HG03097 (cell line): ENCODE results near the gene ZSCAN9.

ENCODE experiments used
- ATAC-seq: cut with Tn5 transposase; IDR thresholded peaks from one replicate; pipeline ENCODE4 v1.9.1; 2021; ENCODE audit not compliant: unreplicated experiment, low FRiP score

The ZSCAN9 gene

GRCh38 chr6:28266563-28266961 is 41.5 kb downstream of the ZSCAN9 start:
- no peak for ATAC-seq

- ATAC-seq, result peak; percentile 77
These were observed 42.1 kb downstream of the ZSCAN9 start, which contains the start of gene ZSCAN26 for GRCh38 chr6:28266962-28267694. TSS of gene ZSCAN26 (plus strand) at chr6:28267143. CDS start at chr6:28271920, 4,777 bp downstream.

GRCh38 chr6:28267695-28268059 is 42.6 kb downstream of the ZSCAN9 start:
- no peak for ATAC-seq

DNA sequence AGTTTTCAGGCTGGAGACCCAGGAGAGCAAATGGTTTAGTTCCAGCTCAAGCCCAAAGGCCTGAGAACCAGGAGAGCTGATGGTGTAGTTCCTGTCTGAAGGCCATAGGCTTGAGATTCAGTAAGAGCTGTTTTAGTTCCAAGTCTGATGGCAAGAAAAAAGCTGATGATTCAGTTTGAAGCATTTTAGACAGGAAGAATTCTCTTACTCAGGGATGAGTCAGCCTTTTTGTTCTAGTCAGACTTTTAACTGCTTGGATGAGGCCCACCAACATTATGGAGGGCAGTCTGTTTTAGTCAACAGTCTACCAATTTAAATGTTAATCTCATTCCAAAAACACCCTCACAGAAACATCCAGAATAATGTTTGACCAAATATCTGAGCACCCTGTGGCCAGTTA is 44.4 kb downstream of the ZSCAN9 start:
- no peak for ATAC-seq

- ATAC-seq, result no peak
These were observed 49.8 kb downstream of the ZSCAN9 start for GRCh38 chr6:28274888-28275287.

GRCh38 chr6:28277746-28278145 is 52.7 kb downstream of the ZSCAN9 start:
- ATAC-seq, result no peak

- no peak for ATAC-seq
These were observed 55.7 kb downstream of the ZSCAN9 start for GRCh38 chr6:28280595-28281287.

DNA sequence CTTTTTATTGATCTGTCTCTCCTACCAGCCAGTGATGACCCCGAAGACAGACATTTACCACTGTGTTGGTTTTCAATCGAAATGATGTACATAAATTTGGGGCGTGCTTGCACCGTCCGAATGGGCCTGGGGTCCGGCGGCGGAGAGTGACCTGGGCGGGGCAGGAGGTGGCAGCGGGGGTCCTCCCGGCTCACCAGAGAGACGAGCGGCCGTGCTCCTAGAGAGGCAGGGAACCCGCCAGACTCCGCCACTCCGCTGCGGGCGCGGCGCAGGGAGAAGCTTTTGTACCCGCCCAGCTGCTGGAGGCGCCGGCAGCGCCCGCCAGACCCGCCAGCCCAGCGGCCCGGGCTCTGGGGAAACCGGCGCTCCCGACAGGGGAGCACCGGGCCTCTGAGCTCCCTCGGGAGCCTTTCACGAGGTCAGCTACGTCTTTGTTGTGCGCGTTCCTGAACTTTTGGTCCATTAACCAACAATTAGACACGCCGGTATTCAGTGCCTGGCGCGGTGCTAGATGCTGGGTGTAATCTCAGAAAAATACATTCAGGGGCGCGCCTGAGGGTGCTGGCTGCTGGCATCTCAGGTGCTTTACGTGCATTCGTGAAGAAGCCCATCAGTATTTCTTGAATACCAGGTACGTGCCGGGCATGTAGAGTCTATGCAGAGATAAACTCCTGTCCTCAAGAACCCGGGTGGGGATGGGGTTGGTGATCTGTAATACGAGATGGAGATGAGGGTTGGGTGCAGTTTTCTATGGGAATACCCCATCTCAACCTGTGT is 56.4 kb downstream of the ZSCAN9 start, which contains the start of gene PGBD1:
TSS of gene PGBD1 (plus strand) at position 285 of the 777 bp plus-strand sequence. CDS start 2,242 bp downstream, outside the sequence.
- ATAC-seq, result peak; percentile 52

GRCh38 chr6:28282926-28283325 is 57.9 kb downstream of the ZSCAN9 start:
- ATAC-seq, result no peak
